ENCODE data around the gene SPATA20.
A peak's percentile ranks its signal among the peaks of the same experiment; 100 is the strongest.

The SPATA20 gene

DNA sequence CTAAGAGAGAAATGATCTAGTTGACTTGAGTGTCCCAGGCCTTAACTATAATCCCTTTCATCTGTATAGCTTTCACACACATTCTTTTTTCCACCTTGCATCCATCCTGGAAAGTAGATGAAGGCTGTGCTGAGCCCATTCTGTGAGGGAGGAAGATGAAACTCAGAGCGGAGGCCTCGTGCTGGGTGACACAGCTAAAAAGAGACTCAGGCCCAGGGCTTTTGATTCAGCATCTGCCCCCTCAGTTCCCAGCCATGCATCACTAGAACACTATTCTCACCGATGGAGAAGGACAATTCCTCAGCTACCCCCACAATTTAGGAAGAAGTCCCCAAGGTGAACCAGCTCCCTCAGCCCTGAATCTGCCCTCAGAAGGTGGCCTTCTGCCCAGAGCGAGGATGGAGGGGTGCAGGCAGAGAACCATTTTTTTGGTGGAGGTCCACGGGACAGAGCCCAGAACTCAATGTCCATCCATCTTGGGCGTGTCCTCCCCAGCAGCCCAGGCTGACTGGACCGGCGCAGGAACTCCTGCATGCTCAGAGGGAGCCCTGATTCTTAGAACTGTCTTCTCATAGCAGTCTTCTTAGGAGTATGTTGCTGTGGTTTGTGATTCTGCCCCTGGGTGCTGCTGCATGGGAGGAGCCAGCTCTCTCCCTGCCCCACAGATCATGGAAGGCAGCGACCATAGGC, 44.5 kb upstream of the SPATA20 start:
- DNase-seq (ENCODE audit: extremely low read depth, low read depth), result no peak
- TF ChIP-seq, protein P1, sequence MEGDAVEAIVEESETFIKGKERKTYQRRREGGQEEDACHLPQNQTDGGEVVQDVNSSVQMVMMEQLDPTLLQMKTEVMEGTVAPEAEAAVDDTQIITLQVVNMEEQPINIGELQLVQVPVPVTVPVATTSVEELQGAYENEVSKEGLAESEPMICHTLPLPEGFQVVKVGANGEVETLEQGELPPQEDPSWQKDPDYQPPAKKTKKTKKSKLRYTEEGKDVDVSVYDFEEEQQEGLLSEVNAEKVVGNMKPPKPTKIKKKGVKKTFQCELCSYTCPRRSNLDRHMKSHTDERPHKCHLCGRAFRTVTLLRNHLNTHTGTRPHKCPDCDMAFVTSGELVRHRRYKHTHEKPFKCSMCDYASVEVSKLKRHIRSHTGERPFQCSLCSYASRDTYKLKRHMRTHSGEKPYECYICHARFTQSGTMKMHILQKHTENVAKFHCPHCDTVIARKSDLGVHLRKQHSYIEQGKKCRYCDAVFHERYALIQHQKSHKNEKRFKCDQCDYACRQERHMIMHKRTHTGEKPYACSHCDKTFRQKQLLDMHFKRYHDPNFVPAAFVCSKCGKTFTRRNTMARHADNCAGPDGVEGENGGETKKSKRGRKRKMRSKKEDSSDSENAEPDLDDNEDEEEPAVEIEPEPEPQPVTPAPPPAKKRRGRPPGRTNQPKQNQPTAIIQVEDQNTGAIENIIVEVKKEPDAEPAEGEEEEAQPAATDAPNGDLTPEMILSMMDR (IDR thresholded peaks at IDR 0.05; ENCODE audit: low read depth, low read length, missing control alignments), result no peak
- H3K4me3 ChIP-seq (replicated peaks; ENCODE audit: low read depth, low read length), result no peak overlapping the region

DNA sequence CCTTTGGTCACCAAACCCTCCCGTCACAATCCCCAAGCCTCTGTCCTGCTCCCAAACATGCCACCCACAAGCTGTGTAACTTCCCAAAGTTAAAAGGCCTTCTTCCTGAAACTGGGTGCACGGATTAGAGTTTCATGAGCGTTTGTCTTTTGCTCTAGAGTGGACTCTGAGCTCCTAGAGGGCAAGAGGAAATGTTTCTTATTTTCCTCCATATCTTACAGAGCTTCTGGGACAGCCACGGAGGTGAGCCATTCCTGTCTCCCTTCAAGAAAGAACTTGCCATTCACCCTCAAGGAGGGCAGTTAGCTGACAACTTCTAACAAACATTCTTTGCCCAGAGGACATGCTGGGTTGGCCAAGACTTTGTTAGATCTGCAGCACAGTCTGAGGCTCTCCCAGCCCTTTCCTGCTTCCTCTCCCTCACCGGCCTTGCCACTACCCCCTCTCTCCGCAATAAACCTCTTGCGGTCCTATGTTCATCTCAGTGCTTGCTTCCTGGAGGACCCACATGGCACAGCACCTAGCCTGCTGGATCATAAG, 41.3 kb upstream of the SPATA20 start:
- H3K4me3 ChIP-seq (replicated peaks; ENCODE audit: low read depth, low read length), result no peak overlapping the region
- no peak for DNase-seq (ENCODE audit: extremely low read depth, low read depth)
- TF ChIP-seq, protein P1 (IDR thresholded peaks at IDR 0.05; ENCODE audit: low read depth, low read length, missing control alignments), result no peak

DNA sequence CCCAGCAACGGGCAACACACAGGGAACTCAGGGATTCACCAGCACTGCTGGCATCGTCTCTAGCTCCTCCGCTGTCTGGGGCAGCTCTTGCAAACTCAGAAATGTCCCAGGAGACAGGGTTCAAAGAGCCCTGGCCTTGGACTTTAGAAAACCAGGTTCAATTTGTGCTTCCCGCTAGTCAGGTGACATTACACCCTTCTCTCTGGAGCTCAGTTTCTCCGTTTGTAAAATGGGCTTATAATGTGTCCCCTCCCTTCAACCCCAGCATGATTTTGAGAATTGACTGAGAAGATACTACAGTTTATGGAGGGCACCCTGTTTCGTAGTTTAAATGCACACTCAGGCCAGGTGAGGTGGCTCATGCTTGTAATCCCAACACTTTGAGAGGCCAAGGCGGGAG, 40.7 kb upstream of the SPATA20 start:
- H3K4me3 ChIP-seq (replicated peaks; ENCODE audit: low read depth, low read length), result no peak overlapping the region
- TF ChIP-seq, protein P1 (IDR thresholded peaks at IDR 0.05; ENCODE audit: low read depth, low read length, missing control alignments), result no peak
- no peak for DNase-seq (ENCODE audit: extremely low read depth, low read depth)

DNA sequence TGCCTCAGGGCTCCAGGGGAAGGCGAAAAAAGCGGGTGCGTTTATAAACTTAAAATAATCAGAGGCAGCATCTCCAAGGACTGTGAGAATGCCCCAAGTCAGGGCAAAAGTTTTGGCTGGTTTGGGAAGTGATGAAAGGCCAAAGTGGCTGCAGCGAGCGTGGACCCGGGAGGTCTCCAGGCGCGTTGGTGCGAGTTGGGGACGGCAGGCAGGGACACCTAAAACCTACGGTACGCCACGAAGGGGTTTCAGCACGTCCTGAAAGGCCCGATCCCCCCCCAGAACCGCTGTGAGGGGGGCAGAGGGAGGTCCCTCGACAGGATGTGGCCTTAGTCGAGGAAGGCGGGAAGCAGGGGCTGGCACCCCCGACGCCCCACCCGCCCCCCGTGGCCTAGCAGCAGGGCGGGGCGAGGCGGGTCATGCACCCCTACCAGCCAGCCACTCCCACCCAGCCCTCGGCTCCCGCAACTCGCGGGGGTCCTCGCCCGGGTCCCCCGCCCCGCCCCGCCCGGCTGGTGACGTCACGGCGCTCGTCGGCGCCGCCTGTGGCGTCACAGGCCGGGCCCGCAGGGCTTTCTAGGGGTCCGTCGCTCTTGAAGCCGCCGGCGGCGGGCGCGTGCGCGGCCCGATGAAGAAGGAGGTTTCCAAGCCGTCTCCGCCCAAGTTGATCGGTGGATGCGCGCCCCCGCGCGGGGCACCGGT, 39.0 kb upstream of the SPATA20 start, which contains the start of gene MYCBPAP:
TSS of gene MYCBPAP (plus strand) at position 569 of the 702 bp plus-strand sequence. CDS start 236 bp downstream, outside the sequence.
- no peak for DNase-seq (ENCODE audit: extremely low read depth, low read depth)

DNA sequence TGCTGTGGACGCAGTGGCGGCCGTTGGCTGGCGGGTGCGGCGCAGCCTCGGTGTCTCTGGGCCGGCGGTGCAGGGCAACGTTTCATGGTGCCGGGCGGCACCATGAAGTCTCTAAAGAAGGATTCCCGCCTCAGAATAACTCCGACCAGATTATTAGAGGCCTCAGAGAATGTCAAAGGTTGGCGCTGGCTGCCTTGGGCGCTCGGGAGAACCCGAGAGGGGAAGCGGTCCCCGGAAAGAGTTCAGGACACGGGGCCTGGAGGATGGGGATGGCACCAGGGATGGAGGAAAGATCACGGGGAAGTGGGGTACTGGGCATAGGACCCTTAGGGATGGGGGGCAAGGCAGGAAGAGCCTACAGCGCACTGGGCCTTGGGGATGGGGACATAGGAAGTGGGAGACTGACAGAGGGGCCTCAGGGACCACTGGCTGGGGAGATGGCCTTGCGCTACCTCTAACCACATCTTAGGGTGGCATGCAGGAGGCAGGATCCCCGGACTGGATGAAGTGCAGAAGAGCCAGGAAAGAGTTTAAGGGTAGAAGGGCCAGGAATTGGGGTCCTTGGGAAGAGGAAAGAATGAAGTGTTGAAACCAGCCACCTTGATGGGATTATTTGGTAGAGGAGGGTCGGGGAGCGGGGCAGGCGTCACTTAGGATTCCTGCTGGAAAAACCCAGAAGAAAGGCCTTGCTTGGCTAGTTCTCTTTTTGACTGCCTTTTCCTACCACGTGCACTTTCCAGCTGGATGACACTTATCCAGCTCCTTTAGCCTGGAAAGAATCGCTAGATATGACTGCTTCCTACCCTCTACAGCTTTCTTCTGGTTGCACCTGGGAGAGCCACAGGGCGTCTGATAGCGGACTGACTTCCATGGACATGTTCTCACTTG, 38.2 kb upstream of the SPATA20 start:
- H3K4me3 ChIP-seq (replicated peaks; ENCODE audit: low read depth, low read length), result peak overlapping the region; percentile 44
- no peak for DNase-seq (ENCODE audit: extremely low read depth, low read depth)
- TF ChIP-seq, protein P1 (IDR thresholded peaks at IDR 0.05; ENCODE audit: low read depth, low read length, missing control alignments), result no peak

More for the DNA sequence above, 39.0 kb upstream of the SPATA20 start, which contains the start of gene MYCBPAP:
- TF ChIP-seq, protein P1 (IDR thresholded peaks at IDR 0.05; ENCODE audit: low read depth, low read length, missing control alignments), result no peak
- peak within 1 kb of the TSS; percentile 44 for H3K4me3 ChIP-seq (replicated peaks; ENCODE audit: low read depth, low read length)

DNA sequence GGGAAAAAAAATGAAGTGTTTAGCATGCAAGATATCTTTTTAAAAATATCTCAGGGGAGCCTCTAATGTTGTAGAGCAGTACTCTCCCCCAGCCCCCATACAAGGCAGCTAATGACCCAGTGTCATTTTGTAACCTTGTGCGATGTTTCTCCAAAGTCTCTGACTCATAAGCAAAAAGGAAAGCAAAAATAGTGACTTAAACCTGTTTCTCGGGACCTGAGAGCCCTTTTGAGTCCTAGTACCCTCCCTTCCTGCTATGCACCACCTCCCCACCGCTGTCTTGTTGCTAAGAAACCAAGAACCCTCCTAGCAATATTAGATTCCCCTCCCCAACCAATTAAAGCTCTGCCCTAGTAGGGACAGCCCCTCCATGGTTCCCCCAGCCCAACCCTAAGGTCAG, 35.9 kb upstream of the SPATA20 start:
- TF ChIP-seq, protein P1 (IDR thresholded peaks at IDR 0.05; ENCODE audit: low read depth, low read length, missing control alignments), result no peak
- no peak overlapping the region for H3K4me3 ChIP-seq (replicated peaks; ENCODE audit: low read depth, low read length)
- no peak for DNase-seq (ENCODE audit: extremely low read depth, low read depth)

Data from HFF-Myc (cell line).